Measurements from ENCODE around the gene RAPGEF2. TPM values are rescaled to one million over a fixed set of nuclear protein-coding genes. Genes with fewer than 3 reads are reported as not detected.

Gene RAPGEF2
- total RNA-seq, 1 donor from 2014 or later, result 31.0 TPM

GRCh38 chr4:159175085-159175988 is 72.5 kb downstream of the RAPGEF2 start:
- Mint-ChIP-seq H3K27me3 (ENCODE audit: low read depth) (no peaks in the 10 kb centered on the region), H3K9me3 (ENCODE audit: low read depth) (no peaks in the 10 kb centered on the region), H3K27ac (ENCODE audit: unreplicated experiment) (peak overlapping the region; percentile 78), H3K36me3 (ENCODE audit: low read depth) (no peaks in the 10 kb centered on the region), H3K4me1 (ENCODE audit: low read depth) (peaks cover 56% of the 10 kb centered on the region), H3K4me3 (ENCODE audit: unreplicated experiment) (peak overlapping the region; percentile 47)
- no peak for DNase-seq (ENCODE audit: low spot score)
- TF ChIP-seq CTCF (IDR thresholded peaks at IDR 0.05), result peak; percentile 95

- H3K4me3 Mint-ChIP-seq (ENCODE audit: unreplicated experiment), result peak overlapping the region; percentile 36
- H3K9me3 Mint-ChIP-seq (ENCODE audit: low read depth), result no peaks in the 10 kb centered on the region
- peaks cover 57% of the 10 kb centered on the region for H3K4me1 Mint-ChIP-seq (ENCODE audit: low read depth)
- no peaks in the 10 kb centered on the region for H3K36me3 Mint-ChIP-seq (ENCODE audit: low read depth)
- peak overlapping the region; percentile 78 for H3K27ac Mint-ChIP-seq (ENCODE audit: unreplicated experiment)
- DNase-seq (ENCODE audit: low spot score), result no peak
- TF ChIP-seq CTCF (IDR thresholded peaks at IDR 0.05), result no peak
- no peaks in the 10 kb centered on the region for H3K27me3 Mint-ChIP-seq (ENCODE audit: low read depth)
Observed at GRCh38 chr4:159175989-159176375, 73.1 kb downstream of the RAPGEF2 start.

GRCh38 chr4:159177265-159178150 is 74.6 kb downstream of the RAPGEF2 start:
- Mint-ChIP-seq H3K27me3 (ENCODE audit: low read depth) (no peaks in the 10 kb centered on the region), H3K36me3 (ENCODE audit: low read depth) (no peaks in the 10 kb centered on the region), H3K9me3 (ENCODE audit: low read depth) (no peaks in the 10 kb centered on the region), H3K27ac (ENCODE audit: unreplicated experiment) (no peak overlapping the region), H3K4me1 (ENCODE audit: low read depth) (peaks cover 54% of the 10 kb centered on the region), H3K4me3 (ENCODE audit: unreplicated experiment) (no peak overlapping the region)
- no peak for DNase-seq (ENCODE audit: low spot score)
- TF ChIP-seq CTCF (IDR thresholded peaks at IDR 0.05), result no peak

- Mint-ChIP-seq H3K27ac (ENCODE audit: unreplicated experiment) (peak overlapping the region; percentile 36), H3K4me3 (ENCODE audit: unreplicated experiment) (no peak overlapping the region), H3K4me1 (ENCODE audit: low read depth) (peaks cover 53% of the 10 kb centered on the region), H3K36me3 (ENCODE audit: low read depth) (no peaks in the 10 kb centered on the region), H3K9me3 (ENCODE audit: low read depth) (no peaks in the 10 kb centered on the region), H3K27me3 (ENCODE audit: low read depth) (no peaks in the 10 kb centered on the region)
- TF ChIP-seq CTCF (IDR thresholded peaks at IDR 0.05), result no peak
- no peak for DNase-seq (ENCODE audit: low spot score)
Observed at GRCh38 chr4:159178151-159178546, 75.3 kb downstream of the RAPGEF2 start.
